Hepatocyte (in vitro differentiated cells): ENCODE measurements around the gene ELOVL5. TPM values are rescaled to one million over a fixed set of nuclear protein-coding genes. Genes with fewer than 3 reads are reported as not detected.

ENCODE experiments used
- DNase-seq: peaks from one replicate; pipeline ENCODE4 v3.0.0-alpha.2; 2016; ENCODE audit warnings: low spot score
- H2AFZ ChIP-seq: fragments of 200-600 bp; sonication (generic); 2 replicates; pipeline ENCODE4 v1.6.0; 2016; ENCODE audit warnings: antibody characterized with exemption, mild to moderate bottlenecking
- H3K27ac ChIP-seq: fragments of 200-600 bp; sonication (generic); 2 replicates; pipeline ENCODE4 v1.5.1; 2016; ENCODE audit warnings: mild to moderate bottlenecking
- H3K27me3 ChIP-seq: fragments of 200-600 bp; sonication (generic); 2 replicates; pipeline ENCODE4 v1.6.1; 2016
- H3K36me3 ChIP-seq: fragments of 200-600 bp; sonication (generic); replicated peaks from 2 replicates; pipeline ENCODE4 v1.5.1; 2016; ENCODE audit warnings: low read depth; ENCODE audit not compliant: insufficient read depth
- H3K4me1 ChIP-seq: fragments of 200-600 bp; sonication (generic); 2 replicates; pipeline ENCODE4 v1.5.1; 2016; ENCODE audit warnings: mild to moderate bottlenecking, moderate library complexity; ENCODE audit not compliant: insufficient read depth
- H3K4me2 ChIP-seq: fragments of 200-600 bp; sonication (generic); 2 replicates; pipeline ENCODE4 v1.6.0; 2016
- H3K4me3 ChIP-seq: fragments of 200-600 bp; sonication (generic); 2 replicates; pipeline ENCODE4 v1.5.1; 2016; ENCODE audit warnings: mild to moderate bottlenecking
- H3K79me2 ChIP-seq: fragments of 200-600 bp; sonication (generic); 2 replicates; pipeline ENCODE4 v1.6.0; 2017; ENCODE audit warnings: mild to moderate bottlenecking
- H3K9me2 ChIP-seq: fragments of 200-600 bp; sonication (generic); replicated peaks from 2 replicates; pipeline ENCODE4 v1.6.0; 2017; ENCODE audit warnings: mild to moderate bottlenecking; ENCODE audit not compliant: insufficient read depth
- H3K9me3 ChIP-seq: fragments of 200-600 bp; sonication (generic); 2 replicates; pipeline ENCODE4 v1.5.1; 2016; ENCODE audit warnings: low read depth, mild to moderate bottlenecking
- H4K20me1 ChIP-seq: fragments of 200-600 bp; sonication (generic); 2 replicates; pipeline ENCODE4 v1.6.0; 2016; ENCODE audit warnings: mild to moderate bottlenecking; ENCODE audit not compliant: insufficient read depth, poor library complexity, severe bottlenecking
- CTCF ChIP-seq: fragments of 200-600 bp; sonication (generic); IDR thresholded peaks from 2 replicates; pipeline ENCODE4 v1.5.1; 2016; ENCODE audit warnings: antibody characterized with exemption, mild to moderate bottlenecking; ENCODE audit not compliant: poor library complexity
- EZH2 ChIP-seq: fragments of 200-600 bp; sonication (generic); IDR thresholded peaks from 2 replicates; pipeline ENCODE4 v1.6.1; 2016; ENCODE audit warnings: antibody characterized with exemption, mild to moderate bottlenecking, borderline replicate concordance
- EZH2phosphoT487 ChIP-seq: fragments of 200-600 bp; sonication (generic); IDR thresholded peaks from one replicate; pipeline ENCODE4 v1.6.1; 2018; ENCODE audit warnings: antibody characterized with exemption, mild to moderate bottlenecking, low read depth, moderate library complexity; ENCODE audit not compliant: unreplicated experiment, severe bottlenecking
- WGBS: methylation state at CpG from one replicate; pipeline ENCODE4 v1.1.6; 2016; ENCODE audit warnings: low lambda C conversion rate; ENCODE audit errors: missing lambda C conversion rate; 5-methylcytosine and 5-hydroxymethylcytosine counted together
- polyA plus RNA-seq: library from polyadenylated mRNA; unstranded; fragments of >200 nt; fragmentation: Nextera tagmentation; extraction: Ambion mirVana; gene quantifications from 2 replicates; pipeline ENCODE4 v1.2.1, GENCODE V29; 2016
- total RNA-seq: library from RNA; depleted of rRNA; stranded (reverse); fragments of >200 nt; gene quantifications from 2 replicates; pipeline ENCODE4 v1.2.3, GENCODE V29; 2014

ELOVL5 gene
- total and polyA plus RNA-seq, 2 experiments from 2014 or later, result 144 to 156 TPM

GRCh38 chr6:53336070-53336469 is 12.7 kb downstream of the ELOVL5 start:
- no peak overlapping the region for H3K27ac ChIP-seq
- H3K4me3 ChIP-seq, result no peak overlapping the region
- no peak for DNase-seq
- H3K36me3 ChIP-seq, result no peaks in the 10 kb centered on the region
- no peaks in the 10 kb centered on the region for H3K9me2 ChIP-seq
- no peaks in the 10 kb centered on the region for H3K27me3 ChIP-seq
- WGBS, result 86% methylated on average over 4 of the region's 4 CpGs
- no peak overlapping the region for H2AFZ ChIP-seq
- H3K9me3 ChIP-seq, result no peaks in the 10 kb centered on the region
- peaks cover 3% of the 10 kb centered on the region for H3K4me1 ChIP-seq
- H4K20me1 ChIP-seq, result peaks cover 57% of the 10 kb centered on the region
- H3K4me2 ChIP-seq, result no peak overlapping the region
- H3K79me2 ChIP-seq, result peaks cover 98% of the 10 kb centered on the region
- TF ChIP-seq EZH2 (no peak), CTCF (no peak), EZH2phosphoT487 (no peak)

GRCh38 chr6:53335224-53335994 is 13.3 kb downstream of the ELOVL5 start:
- Histone ChIP-seq H3K9me3 (no peaks in the 10 kb centered on the region), H3K4me1 (peaks cover 3% of the 10 kb centered on the region), H3K4me2 (no peak overlapping the region), H3K27me3 (no peaks in the 10 kb centered on the region), H3K9me2 (no peaks in the 10 kb centered on the region), H3K36me3 (no peaks in the 10 kb centered on the region), H3K4me3 (no peak overlapping the region), H2AFZ (no peak overlapping the region), H4K20me1 (peaks cover 51% of the 10 kb centered on the region), H3K79me2 (peaks cover 98% of the 10 kb centered on the region), H3K27ac (no peak overlapping the region)
- no peak for DNase-seq
- TF ChIP-seq EZH2 (no peak), EZH2phosphoT487 (no peak), CTCF (no peak)
- 76% methylated on average over 12 of the region's 12 CpGs for WGBS

- peaks cover 3% of the 10 kb centered on the region for H3K4me1 ChIP-seq
- no peaks in the 10 kb centered on the region for H3K9me2 ChIP-seq
- H3K27ac ChIP-seq, result no peak overlapping the region
- no peak overlapping the region for H3K4me2 ChIP-seq
- TF ChIP-seq EZH2phosphoT487, result no peak
- no peak for TF ChIP-seq EZH2
- no peak for TF ChIP-seq CTCF
- no peaks in the 10 kb centered on the region for H3K27me3 ChIP-seq
- H2AFZ ChIP-seq, result no peak overlapping the region
- H3K79me2 ChIP-seq, result peaks cover 96% of the 10 kb centered on the region
- no peaks in the 10 kb centered on the region for H3K9me3 ChIP-seq
- no peak overlapping the region for H3K4me3 ChIP-seq
- no peaks in the 10 kb centered on the region for H3K36me3 ChIP-seq
- 75% methylated on average over 5 of the region's 5 CpGs for WGBS
- peaks cover 34% of the 10 kb centered on the region for H4K20me1 ChIP-seq
- DNase-seq, result no peak
Observed at GRCh38 chr6:53333439-53334408, 15.0 kb downstream of the ELOVL5 start.
